MCF 10A (cell line): ENCODE results near the gene TBC1D10A. TPM values are rescaled to one million over a fixed set of nuclear protein-coding genes. Genes with fewer than 3 reads are reported as not detected.

Experiments
- BruUV-seq: library from RNA; stranded (reverse); fragments of 400-500 nt; replicated peaks from 2 replicates; lab custom pipeline; 2021; lab: Mats Ljungman, UMichigan
- CTCF ChIA-PET: fragments of 300-600 bp; sonication (Branson Sonifier 250); formaldehyde crosslinking; extraction: SDS; loops from one replicate; lab custom pipeline; 2021; ENCODE audit warnings: antibody characterized with exemption, inconsistent platforms; lab: Yijun Ruan, JAX
- POLR2A ChIA-PET: fragments of 300-600, 350-650 bp; sonication (Branson Sonifier 250); formaldehyde crosslinking; extraction: SDS; loops from one replicate; lab custom pipeline; 2020; ENCODE audit warnings: antibody characterized with exemption, inconsistent platforms; lab: Yijun Ruan, JAX
- DNase-seq: peaks from one replicate; pipeline ENCODE4 v3.0.0-alpha.2; 2018; ENCODE audit not compliant: unreplicated experiment
- H3K27ac Mint-ChIP-seq: one replicate; pipeline ENCODE4 v1.8.0; 2022; ENCODE audit warnings: mild to moderate bottlenecking, low read depth, mixed read lengths; ENCODE audit not compliant: unreplicated experiment
- H3K27me3 Mint-ChIP-seq: one replicate; pipeline ENCODE4 v1.8.0; 2022; ENCODE audit warnings: mixed read lengths; ENCODE audit not compliant: insufficient read depth, unreplicated experiment
- H3K36me3 Mint-ChIP-seq: one replicate; pipeline ENCODE4 v1.8.0; 2022; ENCODE audit warnings: mild to moderate bottlenecking, moderate library complexity, mixed read lengths; ENCODE audit not compliant: insufficient read depth, unreplicated experiment
- H3K4me1 Mint-ChIP-seq: one replicate; pipeline ENCODE4 v1.8.0; 2022; ENCODE audit warnings: mixed read lengths; ENCODE audit not compliant: insufficient read depth, unreplicated experiment
- H3K4me3 Mint-ChIP-seq: one replicate; pipeline ENCODE4 v1.8.0; 2022; ENCODE audit warnings: mild to moderate bottlenecking, moderate library complexity, mixed read lengths; ENCODE audit not compliant: unreplicated experiment
- H3K9me3 Mint-ChIP-seq: one replicate; pipeline ENCODE4 v1.8.0; 2022; ENCODE audit warnings: mixed read lengths; ENCODE audit not compliant: unreplicated experiment
- intact Hi-C: fragments of 100-400 bp; cut with micrococcal nuclease; formaldehyde crosslinking; loops from 2 replicates; pipeline ENCODE4 v1.14.1; 2022
- total RNA-seq: library from RNA; stranded (reverse); gene quantifications from 2 replicates; pipeline ENCODE4 v1.2.3, GENCODE V29; 2022
- TF ChIP-seq, protein P1 (sequence below): fragments of 200-600 bp; IDR thresholded peaks from one replicate; pipeline ENCODE4 v1.8.0; 2022; ENCODE audit warnings: antibody characterized with exemption, mild to moderate bottlenecking; ENCODE audit not compliant: unreplicated experiment

The TBC1D10A gene
- total RNA-seq, 1 experiment from 2014 or later = 11.1 TPM

- POLR2A ChIA-PET = interaction anchor here (0.6 kb wide), 1 partner anchor 21 kb away, joined by 3 read pairs; no protein-coding TSS in a partner anchor
Observed at GRCh38 chr22:30284172-30284571, 42.6 kb downstream of the TBC1D10A start.

GRCh38 chr22:30283342-30283741 is 43.4 kb downstream of the TBC1D10A start:
- Mint-ChIP-seq H3K27ac (no peak overlapping the region), H3K36me3 (no peaks in the 10 kb centered on the region), H3K4me1 (peaks cover 23% of the 10 kb centered on the region), H3K9me3 (no peaks in the 10 kb centered on the region), H3K27me3 (no peaks in the 10 kb centered on the region), H3K4me3 (no peak overlapping the region)
- DNase-seq = no peak
- CTCF ChIA-PET = interaction anchor here (0.6 to 1.5 kb wide), 7 partner anchors 9 to 202 kb away, joined by 3 to 8 read pairs (median 4); no protein-coding TSS in a partner anchor
- POLR2A ChIA-PET = interaction anchor here (1.4 kb wide), 1 partner anchor 43 kb away, joined by 3 read pairs; the partner anchor contains the start of gene TBC1D10A
- TF ChIP-seq, protein P1, sequence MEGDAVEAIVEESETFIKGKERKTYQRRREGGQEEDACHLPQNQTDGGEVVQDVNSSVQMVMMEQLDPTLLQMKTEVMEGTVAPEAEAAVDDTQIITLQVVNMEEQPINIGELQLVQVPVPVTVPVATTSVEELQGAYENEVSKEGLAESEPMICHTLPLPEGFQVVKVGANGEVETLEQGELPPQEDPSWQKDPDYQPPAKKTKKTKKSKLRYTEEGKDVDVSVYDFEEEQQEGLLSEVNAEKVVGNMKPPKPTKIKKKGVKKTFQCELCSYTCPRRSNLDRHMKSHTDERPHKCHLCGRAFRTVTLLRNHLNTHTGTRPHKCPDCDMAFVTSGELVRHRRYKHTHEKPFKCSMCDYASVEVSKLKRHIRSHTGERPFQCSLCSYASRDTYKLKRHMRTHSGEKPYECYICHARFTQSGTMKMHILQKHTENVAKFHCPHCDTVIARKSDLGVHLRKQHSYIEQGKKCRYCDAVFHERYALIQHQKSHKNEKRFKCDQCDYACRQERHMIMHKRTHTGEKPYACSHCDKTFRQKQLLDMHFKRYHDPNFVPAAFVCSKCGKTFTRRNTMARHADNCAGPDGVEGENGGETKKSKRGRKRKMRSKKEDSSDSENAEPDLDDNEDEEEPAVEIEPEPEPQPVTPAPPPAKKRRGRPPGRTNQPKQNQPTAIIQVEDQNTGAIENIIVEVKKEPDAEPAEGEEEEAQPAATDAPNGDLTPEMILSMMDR = no peak
- intact Hi-C loops = no loop called here
- BruUV-seq = no TSS peak

More at GRCh38 chr22:30284172-30284571, 42.6 kb downstream of the TBC1D10A start:
- Mint-ChIP-seq H3K4me1 (peaks cover 15% of the 10 kb centered on the region), H3K9me3 (no peaks in the 10 kb centered on the region), H3K27ac (no peak overlapping the region), H3K36me3 (no peaks in the 10 kb centered on the region), H3K27me3 (no peaks in the 10 kb centered on the region), H3K4me3 (no peak overlapping the region)
- DNase-seq = no peak
- TF ChIP-seq, protein P1 = no peak
- CTCF ChIA-PET = interaction anchor here (0.6 to 2.6 kb wide), 5 partner anchors 9 to 176 kb away, joined by 3 to 21 read pairs (median 8); no protein-coding TSS in a partner anchor
- intact Hi-C loops = no loop called here
- no TSS peak for BruUV-seq

- POLR2A ChIA-PET = interaction anchor here (1.4 kb wide), 1 partner anchor 44 kb away, joined by 3 read pairs; the partner anchor contains the start of gene TBC1D10A
- Mint-ChIP-seq H3K4me3 (no peak overlapping the region), H3K36me3 (no peaks in the 10 kb centered on the region), H3K4me1 (peaks cover 30% of the 10 kb centered on the region), H3K9me3 (no peaks in the 10 kb centered on the region), H3K27ac (no peak overlapping the region), H3K27me3 (no peaks in the 10 kb centered on the region)
- no peak for DNase-seq
- CTCF ChIA-PET = interaction anchor here (0.6 to 1.5 kb wide), 6 partner anchors 19 to 203 kb away, joined by 3 to 8 read pairs (median 4); no protein-coding TSS in a partner anchor
- intact Hi-C loops = no loop called here
- no TSS peak for BruUV-seq
- TF ChIP-seq, protein P1 = no peak
Observed at GRCh38 chr22:30282616-30283046, 44.1 kb downstream of the TBC1D10A start.

DNA sequence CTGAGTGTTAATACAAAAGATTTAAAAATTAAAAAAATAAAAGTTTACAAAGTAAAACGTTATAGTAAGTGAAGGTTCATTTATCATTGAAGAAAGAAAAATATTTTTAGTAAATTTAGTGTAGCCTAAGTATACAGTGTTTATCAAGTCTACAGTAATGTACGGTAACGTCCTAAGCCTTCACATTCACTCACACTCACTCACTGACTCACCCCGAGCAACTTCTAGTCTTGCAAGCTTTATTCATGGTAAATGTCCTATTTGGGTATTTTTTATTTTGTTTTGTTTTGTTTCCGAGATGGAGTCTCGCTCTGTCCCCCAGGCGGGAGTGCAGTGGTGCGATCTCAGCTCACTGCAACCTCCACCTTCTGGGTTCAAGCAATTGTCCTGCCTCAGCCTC is 46.2 kb downstream of the TBC1D10A start:
- Mint-ChIP-seq H3K36me3 (no peaks in the 10 kb centered on the region), H3K4me3 (no peak overlapping the region), H3K27me3 (no peaks in the 10 kb centered on the region), H3K27ac (no peak overlapping the region), H3K9me3 (no peaks in the 10 kb centered on the region), H3K4me1 (peaks cover 31% of the 10 kb centered on the region)
- CTCF ChIA-PET = interaction anchor here (0.7 to 2.1 kb wide), 9 partner anchors 8 to 475 kb away, joined by 3 to 12 read pairs (median 4); partner anchors contain the start of gene CASTOR1
- BruUV-seq = no TSS peak
- DNase-seq = no peak
- POLR2A ChIA-PET = interaction anchor here (0.9 to 2.4 kb wide), 3 partner anchors 8 to 47 kb away, joined by 5 to 6 read pairs (median 5); no protein-coding TSS in a partner anchor
- intact Hi-C loops = no loop called here
- TF ChIP-seq, protein P1 = no peak
